ENCODE measurements around the gene MYOCD.

MYOCD gene

GRCh38 chr17:12765548-12765947 is 99.9 kb downstream of the MYOCD start:
- DNase-seq: no peak

GRCh38 chr17:12768255-12768654 is 102.6 kb downstream of the MYOCD start:
- DNase-seq: no peak

GRCh38 chr17:12769981-12770380 is 104.3 kb downstream of the MYOCD start:
- no peak for DNase-seq

GRCh38 chr17:12773153-12773552 is 107.5 kb downstream of the MYOCD start:
- no peak for DNase-seq

GRCh38 chr17:12789075-12789480 is 123.4 kb downstream of the MYOCD start:
- DNase-seq: peak in 1 of 2 donors; percentile 1

GRCh38 chr17:12789481-12790248 is 124.0 kb downstream of the MYOCD start, which contains the start of gene ARHGAP44:
Gene ARHGAP44 (plus strand): TSS chr17:12789498. CDS start chr17:12789839, 341 bp downstream.
- no peak for DNase-seq

- no peak for DNase-seq
Measured at GRCh38 chr17:12790249-12791106, 124.8 kb downstream of the MYOCD start.

GRCh38 chr17:12794919-12795532 is 129.3 kb downstream of the MYOCD start:
- no peak for DNase-seq

- DNase-seq: no peak
Measured at GRCh38 chr17:12800855-12801365, 135.2 kb downstream of the MYOCD start.

- DNase-seq: no peak
Measured at GRCh38 chr17:12806630-12807029, 140.9 kb downstream of the MYOCD start.

GRCh38 chr17:12808723-12809122 is 143.0 kb downstream of the MYOCD start:
- DNase-seq: no peak

GRCh38 chr17:12812877-12813276 is 147.2 kb downstream of the MYOCD start:
- DNase-seq: no peak

GRCh38 chr17:12813664-12814063 is 148.0 kb downstream of the MYOCD start:
- no peak for DNase-seq

GRCh38 chr17:12814718-12815117 is 149.0 kb downstream of the MYOCD start:
- DNase-seq: no peak

- no peak for DNase-seq
Measured at GRCh38 chr17:12815642-12816141, 150.0 kb downstream of the MYOCD start.

All from inflammatory macrophage treated with lipopolysaccharide for 1 hour (primary cell).